Gastroesophageal sphincter (tissue), 3 donors: ENCODE data around the gene FBXO30.

ENCODE experiments used
- EP300 ChIP-seq: sonication (generic); formaldehyde crosslinking; IDR thresholded peaks from one replicate; pipeline ENCODE4 v1.6.1; 2017; ENCODE audit warnings: antibody characterized with exemption, mild to moderate bottlenecking
- POLR2A ChIP-seq, 2 donors: fragments of 450-650 bp; IDR thresholded peaks; one replicate each; pipeline ENCODE4 v1.6.1; 2017; ENCODE audit warnings: antibody characterized with exemption in 2 of 2, mild to moderate bottlenecking in 2 of 2, moderate library complexity in 1 of 2
- TF ChIP-seq, protein P1 (sequence below), 4 experiments: fragments of 200-600 bp in 2 of 4; fragments of 450-650 bp in 2 of 4; sonication (generic) in 1 of 4; IDR thresholded peaks; one replicate each; pipeline ENCODE4 v1.5.1; 2017 to 2019; ENCODE audit warnings: antibody characterized with exemption in 4 of 4, mild to moderate bottlenecking in 2 of 4, moderate library complexity in 2 of 4

DNA sequence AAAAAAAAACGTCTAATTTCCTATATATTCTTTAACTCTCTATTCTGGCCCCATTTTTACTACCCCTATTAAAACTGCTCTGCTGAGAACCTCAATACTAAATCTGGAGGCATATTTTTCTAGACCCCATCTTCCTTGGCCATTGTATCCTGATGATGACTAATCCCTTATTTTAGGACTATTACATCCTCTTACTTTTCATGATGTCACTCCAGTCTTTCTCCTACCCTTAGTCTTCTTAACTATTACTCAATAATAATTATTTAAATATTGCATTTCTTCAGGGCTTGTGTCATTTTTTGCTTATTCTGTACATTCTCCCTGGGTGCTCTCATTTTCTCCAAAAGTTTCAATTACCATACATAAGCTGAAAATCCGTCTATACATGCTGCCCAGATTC lies 6.4 kb downstream of the FBXO30 start:
- TF ChIP-seq POLR2A (IDR thresholded peaks at IDR 0.05) (no peak), EP300 (no peak)
- TF ChIP-seq, protein P1, sequence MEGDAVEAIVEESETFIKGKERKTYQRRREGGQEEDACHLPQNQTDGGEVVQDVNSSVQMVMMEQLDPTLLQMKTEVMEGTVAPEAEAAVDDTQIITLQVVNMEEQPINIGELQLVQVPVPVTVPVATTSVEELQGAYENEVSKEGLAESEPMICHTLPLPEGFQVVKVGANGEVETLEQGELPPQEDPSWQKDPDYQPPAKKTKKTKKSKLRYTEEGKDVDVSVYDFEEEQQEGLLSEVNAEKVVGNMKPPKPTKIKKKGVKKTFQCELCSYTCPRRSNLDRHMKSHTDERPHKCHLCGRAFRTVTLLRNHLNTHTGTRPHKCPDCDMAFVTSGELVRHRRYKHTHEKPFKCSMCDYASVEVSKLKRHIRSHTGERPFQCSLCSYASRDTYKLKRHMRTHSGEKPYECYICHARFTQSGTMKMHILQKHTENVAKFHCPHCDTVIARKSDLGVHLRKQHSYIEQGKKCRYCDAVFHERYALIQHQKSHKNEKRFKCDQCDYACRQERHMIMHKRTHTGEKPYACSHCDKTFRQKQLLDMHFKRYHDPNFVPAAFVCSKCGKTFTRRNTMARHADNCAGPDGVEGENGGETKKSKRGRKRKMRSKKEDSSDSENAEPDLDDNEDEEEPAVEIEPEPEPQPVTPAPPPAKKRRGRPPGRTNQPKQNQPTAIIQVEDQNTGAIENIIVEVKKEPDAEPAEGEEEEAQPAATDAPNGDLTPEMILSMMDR (IDR thresholded peaks at IDR 0.05), result no peak
